GM13976 (cell line): Measurements from ENCODE around the gene TRIM10.
"Not testable (repeated sequence)": the region's sequence is repeated elsewhere in the genome, so short reads cannot be mapped to it uniquely, and the experiment has no call there.

Experiments
- DNase-seq: peaks from one replicate; pipeline ENCODE4 v3.0.0; 2012; ENCODE audit warnings: low spot score
- CTCF ChIP-seq: IDR thresholded peaks from 2 replicates; pipeline ENCODE4 v1.5.1; 2012; ENCODE audit warnings: borderline replicate concordance, mild to moderate bottlenecking; ENCODE audit not compliant: insufficient read depth; ENCODE audit errors: extremely low read depth, missing control alignments, control extremely low read depth
- in situ Hi-C: fragments of 300-500 bp; cut with MboI; formaldehyde crosslinking; loops from one replicate; pipeline ENCODE4 v1.12.0; 2022; ENCODE audit warnings: low sequenced_read_pairs, mixed read lengths, inconsistent platforms; ENCODE audit not compliant: unreplicated experiment

Gene TRIM10

DNA sequence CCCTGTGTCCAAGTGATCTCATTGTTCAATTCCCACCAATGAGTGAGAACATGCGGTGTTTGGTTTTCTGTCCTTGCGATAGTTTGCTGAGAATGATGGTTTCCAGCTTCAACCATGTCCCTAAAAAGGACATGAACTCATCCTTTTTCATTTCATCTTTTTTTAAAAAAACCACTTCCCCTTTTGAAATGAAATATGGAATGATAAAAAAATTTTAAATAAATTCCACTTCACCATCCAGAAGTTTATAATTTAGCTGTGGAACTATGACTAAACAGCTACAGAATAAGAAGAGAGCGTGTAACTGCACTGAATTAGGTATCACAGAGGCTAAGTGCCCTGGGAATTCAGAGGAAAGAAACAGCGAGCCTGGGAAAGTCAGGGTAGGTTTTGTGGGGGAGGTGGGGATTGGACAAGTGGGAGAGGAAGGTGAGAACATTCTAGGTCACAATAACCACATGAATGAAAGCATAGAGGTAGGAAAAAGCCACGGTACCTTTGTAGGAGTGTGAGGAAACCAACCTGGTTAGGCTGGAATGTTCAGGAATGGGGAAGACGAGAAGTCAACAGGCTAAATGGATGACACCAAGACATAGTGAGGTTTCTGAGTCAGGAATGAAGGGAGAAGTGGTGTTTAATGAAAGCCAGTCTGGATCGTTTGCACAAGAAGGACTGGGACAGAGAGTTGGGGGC, 11.0 kb downstream of the TRIM10 start:
- in situ Hi-C loops = no loop called here
- TF ChIP-seq CTCF = no peak
- DNase-seq = no peak

DNA sequence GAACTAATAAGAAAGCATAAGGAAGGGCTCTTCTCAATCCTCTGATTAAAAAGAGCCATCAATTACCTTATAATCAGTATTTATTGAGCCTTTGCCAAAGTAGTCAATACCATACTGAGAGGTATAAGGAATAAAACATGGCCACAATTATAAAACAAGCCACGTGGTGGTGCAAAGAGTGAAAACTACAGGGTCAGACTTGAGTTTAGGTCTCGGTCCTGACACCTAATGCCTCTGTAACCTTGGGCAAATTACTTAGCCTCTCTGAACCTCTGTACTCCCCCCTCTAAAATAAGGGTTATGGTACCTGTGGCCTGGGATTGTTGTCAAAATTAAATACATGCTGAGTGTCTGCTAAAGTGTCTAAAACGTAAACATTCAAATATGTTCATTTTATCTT, 11.8 kb downstream of the TRIM10 start:
- DNase-seq = no peak
- TF ChIP-seq CTCF = no peak
- in situ Hi-C loops = no loop called here

- TF ChIP-seq CTCF = no peak
- DNase-seq = no peak
- in situ Hi-C loops = no loop called here
These were observed 13.9 kb downstream of the TRIM10 start for GRCh38 chr6:30147096-30147495.

- in situ Hi-C loops = no loop called here
- TF ChIP-seq CTCF = no peak
- no peak for DNase-seq
These were observed 15.2 kb downstream of the TRIM10 start for GRCh38 chr6:30145818-30146217.

GRCh38 chr6:30144811-30145210, 16.2 kb downstream of the TRIM10 start:
- no peak for DNase-seq
- no peak for TF ChIP-seq CTCF
- in situ Hi-C loops = no loop called here

GRCh38 chr6:30143780-30144179, 17.2 kb downstream of the TRIM10 start:
- in situ Hi-C loops = no loop called here
- TF ChIP-seq CTCF = no peak
- DNase-seq = no peak

- TF ChIP-seq CTCF = no peak
- no peak for DNase-seq
- in situ Hi-C loops = no loop called here
These were observed 18.3 kb downstream of the TRIM10 start for GRCh38 chr6:30142665-30143064.

DNA sequence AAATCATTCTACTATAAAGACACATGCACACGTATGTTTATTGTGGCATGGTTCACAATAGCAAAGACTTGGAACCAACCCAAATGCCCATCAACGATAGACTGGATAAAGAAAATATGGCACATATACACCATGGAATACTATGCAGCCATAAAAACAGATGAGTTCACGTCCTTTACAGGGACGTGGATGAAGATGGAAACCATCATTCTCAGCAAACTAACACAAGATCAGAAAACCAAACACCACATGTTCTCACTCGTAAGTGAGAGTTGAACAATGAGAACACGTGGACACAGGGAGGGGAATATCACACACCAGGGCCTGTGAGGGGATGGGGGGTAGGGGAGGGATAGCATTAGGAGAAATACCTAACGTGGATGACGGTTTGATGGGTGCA, 20.8 kb downstream of the TRIM10 start:
- in situ Hi-C loops, DNase-seq: not testable (repeated sequence)
